Right ventricle myocardium superior (tissue), 1 donor: Measurements from ENCODE around the gene RTBDN. TPM values are rescaled to one million over a fixed set of nuclear protein-coding genes. Genes with fewer than 3 reads are reported as not detected.

Experiments used
- ATAC-seq: fragments of 200-7000 bp; cut with Tn5 transposase; one replicate; pipeline ENCODE4 v1.9.1; 2020; ENCODE audit warnings: mild to moderate bottlenecking; ENCODE audit not compliant: poor library complexity
- DNase-seq: peaks from one replicate; pipeline ENCODE4 v3.0.0-alpha.2; 2020
- intact Hi-C: fragments of 100-400 bp; cut with DNase I; formaldehyde crosslinking; loops from one replicate; pipeline ENCODE4 v1.11.2; 2022
- long read RNA-seq: library from polyadenylated mRNA; unstranded; transcript quantifications from one replicate; pipeline ENCODE4 v2.0.0, GENCODE V29; 2021
- total RNA-seq: library from RNA; stranded (reverse); fragmentation: NEBNext Ultra II Directional; extraction: Animal tissue kit (Norgen Biotek cat#: 25700); gene quantifications from one replicate; pipeline ENCODE4 v1.2.1, GENCODE V29; 2021
- donor health status: DM: no; HTN: yes; CAD: no; lungs with severe emphysema.

The RTBDN gene
- not detected for total RNA-seq
- long read RNA-seq = 0 reads

GRCh38 chr19:12834566-12834943 lies at the start of gene RTBDN:
RTBDN (minus strand) TSS chr19:12834579; CDS start chr19:12829979, 4,600 bp downstream.
- DNase-seq = no peak
- intact Hi-C loops = no loop called here
- no peak for ATAC-seq

GRCh38 chr19:12882589-12882988 lies 48.2 kb upstream of the RTBDN start:
- ATAC-seq (no peak), DNase-seq (no peak)
- intact Hi-C loops = no loop called here

GRCh38 chr19:12881172-12881808 lies 46.9 kb upstream of the RTBDN start, which contains the start of gene DNASE2:
DNASE2 (minus strand) TSS chr19:12881449; CDS start chr19:12881375, 74 bp downstream.
- DNase-seq (peak; percentile 98), ATAC-seq (peak; percentile 97)
- intact Hi-C loops = no loop called here

- intact Hi-C loops = no loop called here
- DNase-seq (peak; percentile 57), ATAC-seq (peak; percentile 42)
Observed at GRCh38 chr19:12880551-12881171, 46.3 kb upstream of the RTBDN start.

GRCh38 chr19:12875086-12875485 lies 40.7 kb upstream of the RTBDN start:
- ATAC-seq (no peak), DNase-seq (no peak)
- intact Hi-C loops = no loop called here

GRCh38 chr19:12873891-12874745 lies 39.7 kb upstream of the RTBDN start:
- DNase-seq (no peak), ATAC-seq (no peak)
- intact Hi-C loops = no loop called here

- ATAC-seq = peak; percentile 77
- intact Hi-C loops = no loop called here
- DNase-seq = peak; percentile 55
Observed at GRCh38 chr19:12872941-12873890, 38.8 kb upstream of the RTBDN start.

- intact Hi-C loops = no loop called here
- no peak for ATAC-seq
- no peak for DNase-seq
Observed at GRCh38 chr19:12872255-12872654, 37.9 kb upstream of the RTBDN start.

GRCh38 chr19:12871681-12872080 lies 37.3 kb upstream of the RTBDN start:
- DNase-seq = no peak
- intact Hi-C loops = no loop called here
- ATAC-seq = no peak

- DNase-seq = peak; percentile 34
- no peak for ATAC-seq
- intact Hi-C loops = no loop called here
Observed at GRCh38 chr19:12868540-12869112, 34.2 kb upstream of the RTBDN start.

- DNase-seq (peak; percentile 72), ATAC-seq (peak; percentile 67)
- intact Hi-C loops = no loop called here
Observed at GRCh38 chr19:12867120-12868099, 33.0 kb upstream of the RTBDN start.

GRCh38 chr19:12866416-12867119 lies 32.2 kb upstream of the RTBDN start:
- no peak for DNase-seq
- intact Hi-C loops = no loop called here

GRCh38 chr19:12865746-12866415 lies 31.5 kb upstream of the RTBDN start:
- DNase-seq (no peak), ATAC-seq (no peak)
- intact Hi-C loops = no loop called here

More at GRCh38 chr19:12866416-12867119, 32.2 kb upstream of the RTBDN start:
- ATAC-seq = no peak

GRCh38 chr19:12864721-12865715 lies 30.6 kb upstream of the RTBDN start:
- ATAC-seq (no peak), DNase-seq (no peak)
- intact Hi-C loops = no loop called here

- intact Hi-C loops = no loop called here
- DNase-seq (no peak), ATAC-seq (no peak)
Observed at GRCh38 chr19:12864143-12864542, 29.8 kb upstream of the RTBDN start.
